Stimulated activated CD4-positive, alpha-beta T cell treated with anti-CD3 and anti-CD28 coated beads, TNF-alpha, amount 100 ng/mL, for 1 hour (primary cell): ENCODE measurements around the gene ADORA1.

Experiments
- DNase-seq, 3 donors: peaks; one replicate each; pipeline ENCODE4 v3.0.0-alpha.2; 2020; ENCODE audit warnings: low read depth in 3 of 3, low spot score in 1 of 3

Gene ADORA1

GRCh38 chr1:203140743-203141520, 13.4 kb downstream of the ADORA1 start:
- no peak for DNase-seq

DNA sequence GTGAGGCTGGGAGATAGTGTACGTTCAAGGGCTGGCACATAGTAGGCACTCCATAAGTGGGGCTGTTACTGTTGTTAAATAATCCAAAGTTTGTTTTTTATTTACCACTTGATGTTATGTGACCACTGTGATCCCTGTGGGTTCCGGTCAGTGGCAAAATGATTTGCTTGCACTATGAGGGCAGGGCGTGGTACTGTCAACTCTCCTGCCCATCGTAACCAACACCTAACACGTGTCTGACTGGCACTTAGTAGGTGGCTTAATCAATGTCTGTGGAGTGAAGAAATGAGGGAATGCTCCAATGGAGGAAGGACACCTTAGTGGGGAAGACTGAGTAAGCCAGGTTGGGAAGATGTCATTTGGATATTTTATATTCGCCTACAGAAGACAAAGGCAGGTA, 14.6 kb downstream of the ADORA1 start:
- DNase-seq, result no peak

DNA sequence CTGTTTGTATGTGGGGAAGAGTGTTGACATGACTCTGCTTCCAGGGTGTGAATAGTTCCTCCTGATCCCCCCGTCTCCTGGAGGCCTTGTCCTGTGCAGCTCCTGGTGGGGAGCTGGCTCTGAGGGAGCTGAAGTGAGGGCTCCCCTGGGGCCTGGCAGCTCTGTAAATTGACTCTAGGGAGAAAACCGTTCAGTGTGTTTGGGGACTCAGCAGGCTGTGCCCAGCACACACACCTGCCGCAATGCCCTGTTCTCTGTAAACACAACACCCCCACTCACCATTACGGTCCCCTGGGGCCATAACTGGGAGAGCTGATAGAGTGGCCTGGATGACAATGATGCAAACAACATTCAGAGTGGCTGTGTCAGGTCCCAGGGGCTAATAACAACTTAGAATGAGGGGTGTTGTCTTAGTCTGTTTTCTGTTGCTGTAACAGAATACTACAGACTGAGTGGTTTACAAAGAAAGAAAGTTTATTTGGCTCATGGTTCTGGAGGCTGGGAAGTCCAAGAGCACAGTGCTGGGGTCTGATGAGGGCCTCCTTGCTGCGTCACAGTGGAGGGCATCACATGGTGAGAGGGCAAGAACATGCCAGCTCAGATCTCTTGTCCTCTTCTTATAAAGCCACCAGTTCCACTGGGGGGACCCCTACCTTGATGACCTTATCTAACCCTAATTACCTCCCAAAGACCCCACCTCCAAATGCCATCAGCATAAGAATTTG, 15.3 kb downstream of the ADORA1 start:
- DNase-seq, result no peak

DNA sequence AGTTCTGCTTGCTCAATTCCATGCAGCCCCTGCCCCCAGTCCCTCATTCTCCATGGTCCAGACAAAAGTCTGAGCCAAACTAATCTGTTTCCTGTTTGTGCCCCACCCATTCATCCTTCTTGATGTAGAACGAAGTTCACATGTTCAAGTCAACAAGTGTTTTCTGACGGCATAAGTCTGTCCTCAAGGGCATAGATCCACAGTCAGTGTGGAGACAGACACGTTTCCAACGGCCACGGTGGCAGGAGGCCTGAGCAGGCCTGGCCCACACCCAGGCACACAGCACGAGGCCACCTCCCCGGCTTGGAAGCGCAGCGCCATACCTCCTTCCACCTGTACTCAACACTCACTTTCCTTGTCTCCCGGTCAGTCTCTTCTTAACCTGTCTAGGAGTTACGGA, 16.1 kb downstream of the ADORA1 start:
- DNase-seq, result no peak

GRCh38 chr1:203144661-203145060, 17.1 kb downstream of the ADORA1 start:
- no peak for DNase-seq

DNA sequence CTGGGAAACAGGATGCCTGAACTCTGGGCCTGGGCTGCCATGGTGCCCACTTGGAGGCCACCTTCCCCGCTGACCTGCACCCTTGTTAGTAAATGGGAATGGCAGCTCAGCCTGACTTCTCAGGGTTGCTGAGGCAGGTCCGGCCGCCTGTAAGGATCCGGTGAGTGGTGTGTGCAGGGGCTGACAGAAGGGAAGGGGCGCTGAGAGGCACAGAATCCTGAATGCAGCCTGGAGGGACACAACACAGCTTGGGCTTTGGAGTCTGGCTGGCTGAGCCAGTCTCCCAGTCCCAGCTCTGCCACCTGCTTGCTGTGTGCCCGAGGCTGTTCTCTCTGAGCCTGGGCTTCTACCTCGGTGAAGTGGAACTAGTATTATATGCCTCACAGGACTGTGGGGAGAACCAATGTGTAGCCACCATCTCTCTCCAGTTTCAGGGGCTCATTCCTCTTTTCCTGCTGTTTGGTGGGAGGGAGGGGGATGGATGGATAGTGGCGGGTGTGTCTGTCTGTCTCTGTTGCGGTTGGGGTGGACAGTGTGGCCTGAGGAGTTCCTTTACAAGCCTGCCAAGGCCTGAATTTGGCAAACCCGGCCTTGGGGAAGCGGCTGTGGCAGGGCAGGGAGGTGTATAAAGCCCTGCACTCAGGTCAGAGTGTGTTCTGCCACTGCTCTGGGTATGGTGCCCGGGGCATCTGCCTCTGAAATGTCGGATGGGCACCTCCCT, 18.0 kb downstream of the ADORA1 start:
- no peak for DNase-seq

GRCh38 chr1:203146042-203146369, 18.5 kb downstream of the ADORA1 start:
- no peak for DNase-seq

GRCh38 chr1:203146537-203146936, 19.0 kb downstream of the ADORA1 start:
- no peak for DNase-seq

DNA sequence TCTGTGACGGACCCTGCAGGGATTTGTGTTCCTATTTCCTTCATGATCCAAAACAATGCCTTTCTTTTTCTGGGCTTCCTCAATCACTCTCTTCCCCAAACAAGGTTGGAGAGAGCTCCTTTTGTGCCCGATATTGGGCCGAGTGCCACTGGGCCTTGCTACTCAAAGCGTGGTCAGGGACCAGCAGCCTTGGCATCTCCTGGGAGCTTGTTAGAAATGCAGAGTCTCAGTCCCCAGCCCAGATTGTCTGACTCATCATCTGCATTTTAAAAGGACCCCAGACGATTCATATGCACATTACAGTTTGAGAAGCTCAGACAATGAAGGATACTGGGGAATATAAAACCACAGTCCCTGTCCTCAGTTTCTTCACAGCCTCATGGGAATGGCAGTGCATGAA, 19.9 kb downstream of the ADORA1 start:
- no peak for DNase-seq

GRCh38 chr1:203148127-203148526, 20.6 kb downstream of the ADORA1 start:
- no peak for DNase-seq

GRCh38 chr1:203148579-203148978, 21.1 kb downstream of the ADORA1 start:
- DNase-seq, result no peak

- no peak for DNase-seq
These were observed 21.8 kb downstream of the ADORA1 start for GRCh38 chr1:203149188-203149840.

DNA sequence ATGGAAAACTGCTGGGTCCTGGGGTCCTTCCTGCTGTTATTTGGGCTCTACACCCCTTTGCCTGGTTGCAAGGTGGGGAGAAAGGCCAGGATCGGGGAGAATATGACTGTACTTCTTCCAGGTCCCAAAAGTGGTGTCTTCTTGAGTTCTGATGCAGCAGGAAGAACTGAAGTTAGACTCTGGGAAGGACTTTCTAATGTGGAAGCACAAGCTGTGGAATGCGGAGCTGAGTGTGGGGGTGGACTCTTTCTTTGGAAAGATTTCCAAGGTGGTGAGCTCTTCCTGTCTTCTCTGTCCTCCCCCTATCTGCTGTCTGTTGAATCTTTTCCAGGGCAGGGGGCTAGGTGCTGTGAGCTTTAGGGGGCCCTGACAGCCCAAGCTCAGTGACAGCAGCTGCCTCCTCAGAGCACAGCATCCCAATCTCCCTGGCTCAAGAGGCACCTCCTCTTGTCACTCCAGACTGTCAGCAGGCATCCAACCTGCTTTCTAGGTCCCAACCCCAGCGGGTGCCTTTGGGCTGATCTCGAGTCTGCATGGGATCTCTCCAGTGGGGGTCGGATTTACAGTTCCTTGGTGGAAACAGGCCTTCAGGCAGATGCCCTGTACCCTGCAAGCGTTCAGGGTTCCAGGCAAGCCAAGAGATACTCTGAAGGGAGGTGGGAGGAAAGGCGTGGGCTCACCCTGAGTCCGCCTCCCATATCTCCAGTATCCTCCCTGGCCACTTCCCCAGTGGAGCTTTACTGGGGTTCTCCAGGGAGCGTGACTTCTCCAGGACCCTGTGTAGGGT, 23.2 kb downstream of the ADORA1 start:
- DNase-seq, result no peak

GRCh38 chr1:203151362-203152157, 24.0 kb downstream of the ADORA1 start:
- DNase-seq, result no peak

DNA sequence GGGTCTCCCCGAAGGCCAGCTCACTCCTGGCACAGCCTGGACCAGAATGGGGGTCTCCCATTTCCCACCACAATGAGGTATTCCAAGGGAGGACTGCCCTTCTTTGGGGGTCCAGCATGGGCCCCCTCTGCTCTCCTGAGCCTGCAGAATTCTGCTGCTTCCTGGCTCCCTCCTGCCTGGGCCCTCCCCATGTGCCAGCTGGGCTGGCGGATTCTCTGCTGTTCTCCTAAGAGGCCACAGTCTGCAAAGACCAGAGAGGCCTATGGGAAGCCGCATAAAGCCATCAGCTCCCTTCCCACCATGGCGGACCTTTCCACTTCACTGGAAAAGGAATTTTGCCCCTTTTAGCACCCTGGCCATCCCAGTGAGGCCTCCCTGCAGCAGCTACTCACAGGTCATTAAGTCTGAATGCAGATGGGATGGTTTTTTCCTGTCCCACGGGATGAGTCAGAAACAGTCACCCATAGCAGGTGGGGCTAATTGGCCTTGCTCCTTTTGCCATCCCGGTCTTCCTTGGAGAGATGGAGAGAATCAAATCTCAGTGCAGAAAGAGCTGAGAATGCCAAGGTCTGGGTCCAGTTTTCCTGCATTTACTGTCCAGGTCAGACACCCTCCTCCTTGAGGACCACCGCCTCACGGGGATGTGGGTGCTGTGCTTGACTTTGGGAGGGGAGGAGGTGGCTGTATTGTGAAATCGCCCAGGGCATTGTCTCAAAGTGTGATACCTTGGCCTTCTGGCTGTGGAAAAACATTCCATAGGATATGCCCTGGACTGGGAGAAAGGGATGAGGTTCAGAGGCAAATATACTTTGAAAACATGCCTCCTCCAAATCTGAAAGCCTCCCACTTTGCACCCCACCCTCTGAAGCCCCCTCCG, 24.9 kb downstream of the ADORA1 start:
- DNase-seq, result no peak

DNA sequence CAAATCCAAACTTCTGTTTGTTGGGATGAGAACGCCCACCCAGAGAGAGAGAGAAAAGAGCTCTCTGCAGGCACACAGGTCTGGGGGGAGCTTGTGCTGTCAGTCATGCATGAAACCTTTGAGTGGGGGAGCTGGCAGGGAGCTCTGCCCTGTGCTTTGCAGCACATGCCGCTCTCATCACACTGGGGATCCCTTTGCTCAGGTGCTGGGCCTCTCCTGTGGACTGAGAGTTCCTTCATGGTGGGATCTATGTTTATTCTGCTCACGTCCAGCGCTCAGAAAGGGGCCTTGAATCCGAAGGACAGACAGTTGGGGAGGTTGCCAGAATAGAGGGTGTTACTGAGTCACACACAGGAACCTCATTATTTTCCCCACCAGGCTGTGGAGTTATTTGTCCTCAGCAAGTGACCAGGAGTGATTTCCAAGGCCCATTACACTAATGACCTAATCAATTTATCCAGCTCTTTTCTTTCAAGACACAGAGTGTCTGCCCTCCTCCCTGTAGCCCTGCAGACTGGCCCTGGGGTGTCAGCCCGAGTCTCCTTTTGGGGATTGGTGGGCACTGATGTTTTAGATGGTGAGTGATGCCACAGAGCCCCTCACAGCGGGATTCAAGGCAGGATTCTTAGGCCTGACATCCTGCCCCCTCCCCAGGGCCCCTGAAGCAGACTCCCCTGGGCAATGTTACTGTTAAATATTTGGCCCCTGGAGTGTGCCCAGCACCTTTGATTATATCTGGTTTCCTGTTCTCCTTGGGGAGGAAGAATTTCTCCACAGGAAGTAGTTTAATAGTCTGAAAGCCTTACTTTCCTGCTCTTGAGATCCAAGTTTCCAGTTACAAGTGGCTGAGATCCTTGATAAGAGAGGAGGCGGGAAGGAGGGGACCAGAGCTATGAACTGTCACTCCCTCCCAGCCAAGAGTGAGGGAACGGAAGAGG, 25.8 kb downstream of the ADORA1 start:
- no peak for DNase-seq

- DNase-seq, result no peak
These were observed 26.7 kb downstream of the ADORA1 start for GRCh38 chr1:203153989-203154821.
